ENCODE data around the gene LHPP.

The LHPP gene

DNA sequence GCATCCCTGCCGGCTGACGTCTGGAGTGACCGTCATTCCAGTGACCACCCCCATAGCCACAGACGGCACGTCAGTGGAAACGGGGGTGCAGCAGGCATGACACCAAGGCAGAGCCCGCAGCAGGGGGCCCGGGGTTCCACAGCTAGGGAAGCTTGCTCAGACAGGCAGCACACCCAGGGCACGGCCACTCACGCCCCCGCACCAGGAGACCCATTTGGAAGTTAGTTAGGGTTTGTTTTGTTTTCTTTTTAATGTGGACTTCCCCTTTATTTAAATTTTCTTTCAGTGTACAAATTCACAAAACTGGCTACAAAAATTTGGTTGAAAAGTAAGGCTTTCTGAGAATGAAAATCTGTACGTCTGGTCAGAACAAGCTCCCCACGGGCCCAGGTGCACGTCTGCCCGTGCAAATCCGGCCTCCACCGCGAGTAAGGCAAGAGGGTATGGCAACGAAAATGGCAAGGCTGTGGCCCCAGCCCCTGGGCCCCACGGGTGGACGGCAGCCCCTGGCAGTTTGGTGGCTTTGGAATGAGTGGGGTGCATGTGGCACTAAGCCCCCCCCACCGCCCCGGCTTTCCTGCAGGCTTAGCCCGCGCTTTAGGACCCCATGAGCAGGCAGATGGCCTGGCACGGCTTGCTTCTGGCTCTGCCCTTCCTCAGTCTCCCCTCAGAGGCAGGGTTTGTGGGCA is 158.3 kb downstream of the LHPP start:
- Histone ChIP-seq H3K9me2 (ENCODE audit: low read depth, low read length) (no peaks in the 10 kb centered on the region), H3K9ac (ENCODE audit: low read length) (peak overlapping the region; percentile 56; the same call in 1 of the 2 replicates), H3K27ac (ENCODE audit: low read depth, low read length, poor library complexity, severe bottlenecking) (peak overlapping the region; percentile 93), H3F3A (ENCODE audit: insufficient read depth, low read length) (no peaks in the 10 kb centered on the region), H3K36me3 (ENCODE audit: insufficient read depth, low read length) (peaks cover 25% of the 10 kb centered on the region), H3K9me3 (ENCODE audit: low read length) (no peaks in the 10 kb centered on the region), H4K20me1 (ENCODE audit: insufficient read depth, low read length) (no peaks in the 10 kb centered on the region), H3K4me1 (ENCODE audit: insufficient read depth, low read length, severe bottlenecking) (peaks cover 89% of the 10 kb centered on the region), H2AFZ (ENCODE audit: low read length) (no peak overlapping the region), H3K4me3 (ENCODE audit: low read depth, low read length, poor library complexity, severe bottlenecking) (peak overlapping the region; percentile 10), H3K4me2 (ENCODE audit: low read length) (peak overlapping the region; percentile 44; the same call in 1 of the 2 replicates), H3K27me3 (ENCODE audit: insufficient read depth, low read length) (no peaks in the 10 kb centered on the region), H3K79me2 (ENCODE audit: insufficient read depth, low read length) (no peaks in the 10 kb centered on the region)
- TF ChIP-seq CTCF (IDR thresholded peaks at IDR 0.05; ENCODE audit: low read length) (no peak), EZH2 (IDR thresholded peaks at IDR 0.05; ENCODE audit: borderline replicate concordance, low read length) (no peak)

GRCh38 chr10:124621637-124622036 is 160.0 kb downstream of the LHPP start:
- Histone ChIP-seq H2AFZ (ENCODE audit: low read length) (no peak overlapping the region), H4K20me1 (ENCODE audit: insufficient read depth, low read length) (no peaks in the 10 kb centered on the region), H3K27me3 (ENCODE audit: insufficient read depth, low read length) (no peaks in the 10 kb centered on the region), H3K4me1 (ENCODE audit: insufficient read depth, low read length, severe bottlenecking) (peaks cover 100% of the 10 kb centered on the region), H3K9me2 (ENCODE audit: low read depth, low read length) (no peaks in the 10 kb centered on the region), H3F3A (ENCODE audit: insufficient read depth, low read length) (no peaks in the 10 kb centered on the region), H3K36me3 (ENCODE audit: insufficient read depth, low read length) (peaks cover 20% of the 10 kb centered on the region), H3K9me3 (ENCODE audit: low read length) (no peaks in the 10 kb centered on the region), H3K27ac (ENCODE audit: low read depth, low read length, poor library complexity, severe bottlenecking) (peak overlapping the region; percentile 93), H3K9ac (ENCODE audit: low read length) (peak overlapping the region; percentile 17; the same call in 1 of the 2 replicates), H3K79me2 (ENCODE audit: insufficient read depth, low read length) (no peaks in the 10 kb centered on the region), H3K4me3 (ENCODE audit: low read depth, low read length, poor library complexity, severe bottlenecking) (no peak overlapping the region), H3K4me2 (ENCODE audit: low read length) (no peak overlapping the region; the same call in 1 of the 2 replicates)
- TF ChIP-seq CTCF (IDR thresholded peaks at IDR 0.05; ENCODE audit: low read length) (no peak), EZH2 (IDR thresholded peaks at IDR 0.05; ENCODE audit: borderline replicate concordance, low read length) (no peak)

GRCh38 chr10:124622158-124622557 is 160.5 kb downstream of the LHPP start:
- no peaks in the 10 kb centered on the region for H3K9me3 ChIP-seq (ENCODE audit: low read length)
- no peaks in the 10 kb centered on the region for H3K9me2 ChIP-seq (ENCODE audit: low read depth, low read length)
- H3F3A ChIP-seq (ENCODE audit: insufficient read depth, low read length), result no peaks in the 10 kb centered on the region
- H4K20me1 ChIP-seq (ENCODE audit: insufficient read depth, low read length), result no peaks in the 10 kb centered on the region
- no peaks in the 10 kb centered on the region for H3K79me2 ChIP-seq (ENCODE audit: insufficient read depth, low read length)
- H3K9ac ChIP-seq (ENCODE audit: low read length), result peak overlapping the region; percentile 17; the same call in 1 of the 2 replicates
- H2AFZ ChIP-seq (ENCODE audit: low read length), result no peak overlapping the region
- H3K4me2 ChIP-seq (ENCODE audit: low read length), result peak overlapping the region; percentile 9; the same call in 1 of the 2 replicates
- peaks cover 100% of the 10 kb centered on the region for H3K4me1 ChIP-seq (ENCODE audit: insufficient read depth, low read length, severe bottlenecking)
- no peaks in the 10 kb centered on the region for H3K27me3 ChIP-seq (ENCODE audit: insufficient read depth, low read length)
- no peak overlapping the region for H3K4me3 ChIP-seq (ENCODE audit: low read depth, low read length, poor library complexity, severe bottlenecking)
- H3K36me3 ChIP-seq (ENCODE audit: insufficient read depth, low read length), result peaks cover 19% of the 10 kb centered on the region
- TF ChIP-seq CTCF (IDR thresholded peaks at IDR 0.05; ENCODE audit: low read length) (no peak), EZH2 (IDR thresholded peaks at IDR 0.05; ENCODE audit: borderline replicate concordance, low read length) (no peak)
- peak overlapping the region; percentile 93 for H3K27ac ChIP-seq (ENCODE audit: low read depth, low read length, poor library complexity, severe bottlenecking)
